Activated T-cell treated with anti-CD3 and anti-CD28 coated beads for 24 hours (primary cell): ENCODE data around the gene SEMA3G.

Experiments used
- DNase-seq: peaks from one replicate; pipeline ENCODE4 v3.0.0-alpha.2; 2020; ENCODE audit warnings: low read depth

SEMA3G gene

GRCh38 chr3:52438579-52439425 is 6.1 kb downstream of the SEMA3G start:
- no peak for DNase-seq

- DNase-seq, result no peak
These were observed 6.9 kb downstream of the SEMA3G start for GRCh38 chr3:52438104-52438376.

DNA sequence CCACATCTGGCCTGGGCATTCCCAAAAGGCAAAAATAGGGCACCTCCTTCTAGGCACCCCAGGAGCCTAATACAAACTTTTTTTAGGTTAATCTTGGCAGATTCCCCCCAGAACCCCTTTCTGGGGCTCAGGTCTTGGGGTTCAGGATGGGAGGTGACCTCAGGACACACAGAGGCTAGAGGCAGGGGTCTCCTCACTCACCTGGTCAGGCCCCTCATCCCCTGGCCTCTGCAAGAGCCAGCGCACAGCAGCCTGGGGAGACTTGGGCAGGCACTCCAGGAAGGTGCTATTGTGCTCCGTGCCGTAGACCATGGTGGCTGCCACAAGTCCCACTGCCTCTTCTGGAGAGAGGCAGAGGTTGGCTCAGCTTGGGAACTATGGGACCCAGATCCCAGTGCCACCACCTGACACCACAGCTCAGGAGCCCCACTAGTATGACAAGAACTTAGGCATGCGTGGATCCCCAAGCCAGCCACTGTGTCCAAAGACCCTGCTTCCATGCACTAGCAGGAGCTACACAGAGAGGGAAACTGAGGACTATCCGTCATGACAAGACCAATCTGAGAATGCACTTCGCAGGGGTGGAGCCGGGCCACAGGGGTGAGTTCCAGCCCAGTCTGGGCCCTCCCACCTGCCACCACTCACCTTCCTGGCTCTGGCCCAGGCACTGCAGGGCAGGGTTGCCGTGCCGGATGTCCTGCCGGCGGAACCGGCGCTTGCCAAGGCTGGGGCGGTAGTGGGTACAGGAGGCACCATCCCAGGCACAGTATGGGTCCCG is 7.4 kb downstream of the SEMA3G start:
- DNase-seq, result no peak

GRCh38 chr3:52436500-52437149 is 8.3 kb downstream of the SEMA3G start:
- no peak for DNase-seq

- DNase-seq, result no peak
These were observed 9.4 kb downstream of the SEMA3G start for GRCh38 chr3:52435246-52436101.

DNA sequence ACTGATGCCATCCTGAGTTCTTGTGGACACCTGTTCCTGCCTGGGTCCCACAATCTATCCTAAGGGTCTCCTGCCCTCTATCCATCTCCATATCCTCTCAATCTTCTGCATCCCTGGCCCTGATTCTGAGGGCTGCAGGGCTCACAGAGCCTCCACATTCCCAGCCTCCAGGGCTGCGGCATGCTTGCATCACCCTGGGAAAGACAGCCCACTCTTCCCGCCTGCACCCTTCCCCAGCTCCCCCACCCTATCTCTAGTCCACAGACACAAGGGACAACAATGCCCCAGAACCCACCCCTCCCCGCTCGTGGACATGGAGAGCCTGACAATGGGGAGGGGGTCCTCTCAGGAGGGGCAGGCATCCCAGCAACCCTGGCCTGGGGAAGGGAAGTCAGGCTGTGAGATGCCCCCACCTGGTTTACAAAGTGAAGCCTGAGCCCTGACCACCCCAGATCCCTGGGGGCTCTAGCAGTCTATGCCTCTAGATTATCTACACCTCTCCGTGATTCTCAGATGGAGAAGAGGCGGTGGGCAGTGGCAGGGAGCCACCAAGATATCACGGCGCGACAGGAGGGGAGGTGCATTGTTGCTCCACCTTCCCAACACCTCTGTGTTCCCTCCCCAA is 10.3 kb downstream of the SEMA3G start:
- DNase-seq, result no peak

DNA sequence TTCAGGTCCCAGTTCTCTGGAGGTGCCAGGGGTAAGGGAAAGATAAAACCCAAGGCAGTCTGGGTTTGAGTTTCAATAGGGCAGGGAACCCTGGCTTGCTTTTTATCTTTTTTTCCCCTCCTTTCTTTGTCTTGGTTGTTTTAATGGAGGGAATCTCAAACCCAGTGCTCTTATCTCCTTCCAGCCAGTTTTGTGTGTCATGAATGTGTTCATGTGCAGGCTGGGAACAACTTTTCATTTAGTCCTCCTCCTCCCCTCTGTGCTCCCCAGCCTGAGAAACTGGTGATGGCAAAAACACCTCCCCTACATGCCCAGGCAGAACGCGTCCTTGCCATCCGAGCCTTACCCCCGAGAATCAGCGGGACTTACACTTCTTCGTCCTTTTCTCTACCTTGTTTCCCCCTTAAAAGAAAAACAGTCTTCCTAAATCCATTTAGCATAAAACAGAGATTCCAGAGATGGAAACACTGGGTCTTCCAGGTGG is 10.9 kb downstream of the SEMA3G start:
- DNase-seq, result no peak

GRCh38 chr3:52433328-52433995 is 11.4 kb downstream of the SEMA3G start:
- DNase-seq, result no peak

DNA sequence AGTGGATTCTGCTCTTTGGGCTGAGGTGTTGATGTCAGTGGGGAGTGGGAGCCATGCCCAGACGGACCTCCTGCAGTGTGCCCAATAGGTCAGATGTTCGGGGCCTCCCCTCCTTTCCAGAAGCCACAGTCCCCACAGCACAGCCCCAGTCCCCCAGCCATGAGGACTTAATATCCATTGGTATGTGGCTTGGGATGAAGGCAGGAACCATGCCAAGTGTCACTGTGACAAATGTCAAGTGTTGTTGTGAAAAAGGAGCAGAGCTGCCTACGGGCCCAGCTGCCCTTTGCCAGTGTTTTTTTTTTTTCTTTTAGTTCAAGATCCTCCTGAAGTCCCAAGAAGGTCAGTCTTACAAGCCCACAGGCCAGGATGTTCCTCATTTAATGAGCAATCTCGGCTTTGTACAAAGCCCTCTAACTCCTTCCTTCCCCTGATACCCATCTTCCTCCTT is 12.2 kb downstream of the SEMA3G start:
- DNase-seq, result no peak

- no peak for DNase-seq
These were observed 12.7 kb downstream of the SEMA3G start for GRCh38 chr3:52432225-52432624.

DNA sequence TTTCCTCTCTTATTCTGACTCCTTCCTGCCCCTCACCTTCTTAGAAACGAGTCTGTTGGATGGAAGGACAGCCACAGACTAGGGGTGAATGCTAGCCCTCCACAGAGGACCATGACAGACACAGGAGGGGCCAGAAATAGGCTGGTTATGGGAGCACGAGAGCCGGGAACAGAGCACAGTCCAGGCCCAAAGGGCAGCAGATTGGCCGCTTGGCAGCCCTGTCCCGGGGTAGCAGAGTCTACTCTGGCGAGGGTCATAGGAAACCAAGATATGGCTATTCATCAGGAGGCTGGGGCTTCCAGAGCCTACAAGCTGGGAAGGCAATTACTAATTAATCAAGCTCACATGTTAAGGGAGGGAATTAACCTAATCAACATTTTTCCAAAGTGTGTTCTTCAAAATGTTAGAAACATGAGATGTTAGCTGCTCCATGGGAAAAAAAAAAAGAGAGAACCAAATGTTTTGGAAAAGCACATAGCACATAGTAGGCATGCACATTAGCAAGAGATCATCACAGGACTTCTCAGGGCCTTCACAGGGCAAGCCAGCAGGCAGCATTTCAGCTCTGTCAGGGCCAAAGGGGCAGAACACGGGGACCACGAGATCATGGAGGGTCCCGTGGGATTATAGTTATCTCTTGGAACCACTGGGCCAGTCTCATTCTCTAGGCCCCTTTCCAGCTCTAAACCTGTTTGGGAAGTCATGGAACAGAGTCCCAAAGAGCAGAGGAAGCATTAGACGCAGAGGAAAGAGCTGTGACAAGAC is 13.3 kb downstream of the SEMA3G start:
- DNase-seq, result no peak

GRCh38 chr3:52430416-52430810 is 14.5 kb downstream of the SEMA3G start:
- no peak for DNase-seq

GRCh38 chr3:52429779-52430415 is 15.0 kb downstream of the SEMA3G start:
- DNase-seq, result no peak

GRCh38 chr3:52429031-52429430 is 15.9 kb downstream of the SEMA3G start:
- DNase-seq, result no peak

DNA sequence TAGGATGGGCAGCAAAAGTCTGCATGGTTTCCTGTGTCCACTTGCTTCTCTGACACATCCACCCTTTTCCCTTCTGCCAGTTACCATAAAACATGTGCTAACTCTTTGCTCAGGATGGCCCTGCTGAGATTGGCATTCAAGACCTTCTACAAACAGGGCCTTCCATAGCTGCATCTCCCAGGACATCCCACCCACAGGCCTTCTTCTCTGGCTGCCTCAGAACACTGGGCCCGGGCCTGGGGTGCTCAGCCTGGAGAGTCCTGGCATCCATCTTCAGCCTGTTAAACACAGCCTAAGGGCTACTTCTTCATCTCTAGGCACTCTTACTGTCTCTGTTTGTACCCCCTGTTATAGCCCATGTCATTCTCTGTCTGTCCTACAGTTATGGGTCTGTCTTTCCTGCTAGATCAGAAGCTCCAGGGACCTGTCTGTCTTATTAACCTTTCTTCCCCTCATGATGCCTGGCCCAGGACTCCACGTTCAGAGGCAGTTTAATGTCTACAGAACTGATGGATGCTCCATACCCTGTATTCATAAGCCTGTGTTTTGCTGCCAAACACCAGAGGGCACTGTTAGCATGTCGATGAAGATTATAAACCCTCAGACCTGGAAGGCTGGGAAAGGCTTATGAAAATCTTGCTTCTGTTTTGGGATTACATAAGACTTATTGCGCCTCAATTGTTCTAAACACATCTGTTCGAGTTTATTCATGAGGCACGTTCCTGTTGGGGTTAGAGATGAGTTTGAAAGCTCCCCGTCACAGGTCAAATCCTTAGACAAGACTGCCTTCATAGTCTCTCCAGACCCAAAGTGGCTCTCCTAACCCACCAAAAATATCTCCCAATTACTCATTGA is 16.5 kb downstream of the SEMA3G start:
- DNase-seq, result no peak

GRCh38 chr3:52423173-52423572 is 21.7 kb downstream of the SEMA3G start:
- DNase-seq, result no peak

GRCh38 chr3:52422669-52423068 is 22.2 kb downstream of the SEMA3G start:
- DNase-seq, result no peak

DNA sequence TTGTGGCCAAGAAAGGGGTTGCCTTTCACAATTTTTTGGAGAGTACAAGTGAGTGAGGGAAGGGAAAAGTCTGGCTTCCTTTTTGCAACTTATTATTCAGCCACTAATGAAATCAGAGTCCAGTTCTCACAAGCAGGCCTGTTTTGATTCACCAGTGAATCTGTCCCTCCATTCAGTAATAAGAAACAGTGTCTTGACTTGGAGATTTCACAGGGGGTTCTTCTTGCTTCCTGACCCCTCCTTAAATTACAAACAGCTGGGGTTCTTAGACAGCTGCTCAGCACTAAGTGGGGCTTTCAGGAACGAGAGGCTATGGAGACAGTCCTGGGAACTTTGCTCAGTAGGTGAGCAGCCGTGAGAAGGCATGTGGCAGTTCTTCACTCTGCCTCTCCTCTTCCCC is 24.5 kb downstream of the SEMA3G start:
- DNase-seq, result no peak

GRCh38 chr3:52415800-52416199 is 29.1 kb downstream of the SEMA3G start:
- DNase-seq, result no peak
